Measurements from ENCODE around the gene CTU2. TPM values are rescaled to one million over a fixed set of nuclear protein-coding genes. Genes with fewer than 3 reads are reported as not detected.

Gene CTU2
- total and polyA plus RNA-seq, 8 donors, result 1.8 to 53.3 (median 14.8) TPM

DNA sequence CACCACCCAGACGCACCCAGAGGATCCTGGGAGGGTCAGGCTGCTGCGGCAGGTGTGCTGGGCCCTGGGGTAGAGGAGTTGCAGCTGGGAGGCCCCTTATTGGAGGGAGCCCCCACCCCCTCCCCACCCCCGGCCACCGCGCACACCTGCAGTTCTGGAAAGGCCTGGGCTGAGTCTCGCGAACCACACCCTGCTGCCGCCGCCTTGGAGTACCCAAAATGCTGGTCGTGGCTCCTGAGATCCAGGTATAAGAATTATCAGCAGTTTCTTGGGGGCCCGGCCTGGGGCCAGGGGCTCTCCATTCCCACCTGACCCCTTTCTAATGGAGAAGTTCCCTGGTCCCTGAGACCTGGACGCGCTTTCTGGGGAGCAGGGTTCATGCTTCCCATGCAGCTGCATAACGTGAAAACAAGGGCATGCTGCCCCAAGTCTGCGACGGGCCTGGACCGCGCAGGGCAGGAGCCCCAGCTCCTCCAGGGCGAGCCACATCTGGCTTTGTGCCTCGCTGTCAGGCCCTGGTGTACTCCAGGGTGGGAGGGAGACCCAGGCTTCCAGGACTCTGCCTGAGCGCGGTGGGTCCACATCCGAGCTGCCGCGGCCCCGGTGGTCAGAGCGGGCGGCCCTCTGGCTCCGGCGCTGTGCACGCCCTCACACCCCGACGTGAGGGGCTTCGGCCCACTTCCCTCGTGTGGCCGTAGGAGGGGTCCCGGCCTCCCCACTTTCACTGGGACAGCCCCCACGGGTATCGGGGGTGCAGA is 12.7 kb upstream of the CTU2 start:
- Histone ChIP-seq H3K9me3 (no peaks in the 10 kb centered on the region), H3K27ac (no peak overlapping the region), H3K4me3 (no peak overlapping the region), H3K4me1 (peaks cover 0 to 18% (median 9%) of the 10 kb centered on the region in 4 donors), H3K36me3 (peaks cover 21 to 37% (median 29%) of the 10 kb centered on the region in 4 donors), H3K27me3 (peaks cover under 1 to 40% (median 1%) of the 10 kb centered on the region in 3 donors)
- intact Hi-C loops (cut with DNase I; ENCODE audit: low total_unique reads), result no loop called here
- no peak for TF ChIP-seq POLR2A (IDR thresholded peaks at IDR 0.05)
- TF ChIP-seq POLR2AphosphoS5 (IDR thresholded peaks at IDR 0.05), result no peak
- no peak for TF ChIP-seq EP300 (IDR thresholded peaks at IDR 0.05)
- TF ChIP-seq, protein P1, sequence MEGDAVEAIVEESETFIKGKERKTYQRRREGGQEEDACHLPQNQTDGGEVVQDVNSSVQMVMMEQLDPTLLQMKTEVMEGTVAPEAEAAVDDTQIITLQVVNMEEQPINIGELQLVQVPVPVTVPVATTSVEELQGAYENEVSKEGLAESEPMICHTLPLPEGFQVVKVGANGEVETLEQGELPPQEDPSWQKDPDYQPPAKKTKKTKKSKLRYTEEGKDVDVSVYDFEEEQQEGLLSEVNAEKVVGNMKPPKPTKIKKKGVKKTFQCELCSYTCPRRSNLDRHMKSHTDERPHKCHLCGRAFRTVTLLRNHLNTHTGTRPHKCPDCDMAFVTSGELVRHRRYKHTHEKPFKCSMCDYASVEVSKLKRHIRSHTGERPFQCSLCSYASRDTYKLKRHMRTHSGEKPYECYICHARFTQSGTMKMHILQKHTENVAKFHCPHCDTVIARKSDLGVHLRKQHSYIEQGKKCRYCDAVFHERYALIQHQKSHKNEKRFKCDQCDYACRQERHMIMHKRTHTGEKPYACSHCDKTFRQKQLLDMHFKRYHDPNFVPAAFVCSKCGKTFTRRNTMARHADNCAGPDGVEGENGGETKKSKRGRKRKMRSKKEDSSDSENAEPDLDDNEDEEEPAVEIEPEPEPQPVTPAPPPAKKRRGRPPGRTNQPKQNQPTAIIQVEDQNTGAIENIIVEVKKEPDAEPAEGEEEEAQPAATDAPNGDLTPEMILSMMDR (IDR thresholded peaks at IDR 0.05), result no peak
- no peak for DNase-seq
- 80 to 86% (median 82%) methylated on average over 19 to 39 of the region's 39 CpGs for WGBS, 5 donors

DNA sequence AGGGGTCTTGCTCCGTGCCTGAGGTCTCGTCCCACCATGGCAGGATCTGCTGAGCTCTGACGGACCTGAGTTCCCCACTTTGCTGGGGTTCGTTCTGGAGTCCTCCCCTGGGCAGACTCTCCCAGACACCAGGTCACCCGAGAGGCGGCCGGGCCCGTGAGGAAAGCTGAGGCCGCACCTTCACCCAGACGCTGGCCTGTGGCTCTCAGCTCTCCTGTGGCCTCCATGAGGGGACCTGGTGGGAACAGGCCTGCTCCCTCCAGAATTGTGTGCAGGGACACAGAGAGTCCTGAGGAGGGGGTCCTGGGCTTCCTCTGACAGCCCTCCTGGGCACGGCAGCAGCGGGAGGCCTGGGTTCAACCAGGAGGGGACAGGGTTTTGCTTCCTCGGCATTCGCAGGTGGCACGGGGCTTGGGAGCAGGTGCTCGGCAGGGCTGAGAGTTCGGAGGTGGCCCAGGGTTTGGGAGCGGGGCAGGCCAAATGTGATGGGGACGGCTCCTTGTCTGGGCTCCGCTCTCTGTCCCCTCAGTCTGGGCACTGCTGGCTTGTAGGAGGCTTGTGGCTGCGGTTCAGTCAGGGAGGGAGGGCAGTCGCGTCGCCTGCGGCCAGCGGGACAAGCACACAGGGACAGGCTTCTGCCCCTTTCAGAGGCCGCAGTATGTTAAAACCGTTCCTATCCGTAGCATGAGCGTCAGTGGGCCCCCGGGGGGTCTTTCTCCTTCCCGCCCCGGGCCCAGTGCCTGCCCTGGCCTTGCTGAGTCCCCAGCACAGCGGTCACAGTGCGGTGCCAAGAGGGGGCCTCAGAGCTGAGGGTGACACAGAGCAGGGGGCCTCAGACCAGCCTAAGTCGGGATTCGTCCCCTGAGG is 11.8 kb upstream of the CTU2 start:
- peaks cover 0 to 31% (median 0%) of the 10 kb centered on the region in 3 donors for H3K27me3 ChIP-seq
- DNase-seq, result no peak
- TF ChIP-seq POLR2A (IDR thresholded peaks at IDR 0.05), result no peak
- TF ChIP-seq POLR2AphosphoS5 (IDR thresholded peaks at IDR 0.05), result no peak
- no peak for TF ChIP-seq EP300 (IDR thresholded peaks at IDR 0.05)
- TF ChIP-seq, protein P1 (IDR thresholded peaks at IDR 0.05), result no peak
- 81 to 92% (median 89%) methylated on average over 24 to 37 of the region's 37 CpGs for WGBS, 5 donors
- H3K4me1 ChIP-seq, result peaks cover 0 to 19% (median 9%) of the 10 kb centered on the region in 4 donors
- H3K4me3 ChIP-seq, result no peak overlapping the region
- peaks cover 23 to 45% (median 37%) of the 10 kb centered on the region in 4 donors for H3K36me3 ChIP-seq
- no peaks in the 10 kb centered on the region for H3K9me3 ChIP-seq
- H3K27ac ChIP-seq, result no peak overlapping the region
- intact Hi-C loops (cut with DNase I; ENCODE audit: low total_unique reads), result no loop called here

DNA sequence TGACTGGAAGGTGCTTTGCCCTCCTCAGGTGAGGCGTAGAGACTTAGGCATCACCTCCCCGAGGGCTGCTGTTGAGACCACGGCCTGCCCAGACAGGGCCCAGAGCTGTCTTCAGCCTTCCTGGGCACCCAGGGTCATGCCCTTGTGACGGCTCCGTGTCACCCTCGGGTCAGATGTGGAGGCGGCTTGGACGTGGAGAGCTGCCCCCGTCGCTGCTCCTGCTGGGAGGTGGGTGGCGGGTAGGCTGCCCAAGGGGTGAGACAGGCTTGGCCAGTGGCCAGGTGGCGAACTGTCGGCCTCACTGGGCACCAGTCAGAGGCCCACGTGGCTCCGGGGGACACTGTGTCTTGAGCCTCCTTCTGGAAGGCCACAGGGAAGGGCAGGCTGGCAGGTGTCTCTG is 11.1 kb upstream of the CTU2 start:
- no peak for DNase-seq
- intact Hi-C loops (cut with DNase I; ENCODE audit: low total_unique reads), result no loop called here
- peaks cover 26 to 53% (median 45%) of the 10 kb centered on the region in 4 donors for H3K36me3 ChIP-seq
- no peak overlapping the region for H3K27ac ChIP-seq
- no peaks in the 10 kb centered on the region for H3K9me3 ChIP-seq
- TF ChIP-seq POLR2A (IDR thresholded peaks at IDR 0.05), result no peak
- TF ChIP-seq EP300 (IDR thresholded peaks at IDR 0.05), result no peak
- TF ChIP-seq, protein P1 (IDR thresholded peaks at IDR 0.05), result no peak
- no peak for TF ChIP-seq POLR2AphosphoS5 (IDR thresholded peaks at IDR 0.05)
- H3K4me1 ChIP-seq, result peaks cover 0 to 26% (median 10%) of the 10 kb centered on the region in 4 donors
- no peak overlapping the region for H3K4me3 ChIP-seq
- peaks cover 0 to 24% (median 0%) of the 10 kb centered on the region in 3 donors for H3K27me3 ChIP-seq
- WGBS, 5 donors, result 65 to 87% (median 71%) methylated on average over 2 to 15 of the region's 15 CpGs

DNA sequence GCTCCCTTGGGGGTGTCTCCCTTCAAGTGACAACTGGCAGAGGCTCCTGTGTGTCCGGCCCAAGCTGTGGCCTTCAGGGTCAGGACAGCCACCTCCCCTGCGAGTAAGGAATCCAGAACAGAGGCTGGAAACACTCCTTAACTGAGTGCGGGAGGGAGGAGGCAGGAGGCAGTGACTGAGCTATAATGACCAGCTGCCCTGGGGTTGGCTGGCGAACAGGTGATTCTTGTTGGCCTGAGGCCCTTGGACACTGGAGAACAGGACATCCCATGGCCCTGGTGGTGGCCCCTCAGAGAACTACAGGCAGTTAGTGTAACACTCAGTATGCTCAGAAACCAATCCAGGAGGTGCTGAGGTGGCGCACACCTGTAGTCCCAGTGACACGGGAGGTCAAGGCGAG is 10.6 kb upstream of the CTU2 start:
- no peak for DNase-seq
- WGBS, 5 donors, result 88 to 94% (median 92%) methylated on average over 6 to 7 of the region's 7 CpGs

More for the DNA sequence above, 10.6 kb upstream of the CTU2 start:
- TF ChIP-seq POLR2A (IDR thresholded peaks at IDR 0.05) (no peak), POLR2AphosphoS5 (IDR thresholded peaks at IDR 0.05) (no peak), EP300 (IDR thresholded peaks at IDR 0.05) (no peak)
- TF ChIP-seq, protein P1 (IDR thresholded peaks at IDR 0.05), result no peak
- Histone ChIP-seq H3K9me3 (no peaks in the 10 kb centered on the region), H3K4me3 (no peak overlapping the region), H3K36me3 (peaks cover 26 to 58% (median 50%) of the 10 kb centered on the region in 4 donors), H3K27ac (no peak overlapping the region), H3K27me3 (peaks cover 0 to 18% (median 0%) of the 10 kb centered on the region in 3 donors), H3K4me1 (peaks cover 0 to 32% (median 13%) of the 10 kb centered on the region in 4 donors)
- intact Hi-C loops (cut with DNase I; ENCODE audit: low total_unique reads), result no loop called here

All from stomach (tissue), 9 donors.